ENCODE data around the gene RBMS1.

DNA sequence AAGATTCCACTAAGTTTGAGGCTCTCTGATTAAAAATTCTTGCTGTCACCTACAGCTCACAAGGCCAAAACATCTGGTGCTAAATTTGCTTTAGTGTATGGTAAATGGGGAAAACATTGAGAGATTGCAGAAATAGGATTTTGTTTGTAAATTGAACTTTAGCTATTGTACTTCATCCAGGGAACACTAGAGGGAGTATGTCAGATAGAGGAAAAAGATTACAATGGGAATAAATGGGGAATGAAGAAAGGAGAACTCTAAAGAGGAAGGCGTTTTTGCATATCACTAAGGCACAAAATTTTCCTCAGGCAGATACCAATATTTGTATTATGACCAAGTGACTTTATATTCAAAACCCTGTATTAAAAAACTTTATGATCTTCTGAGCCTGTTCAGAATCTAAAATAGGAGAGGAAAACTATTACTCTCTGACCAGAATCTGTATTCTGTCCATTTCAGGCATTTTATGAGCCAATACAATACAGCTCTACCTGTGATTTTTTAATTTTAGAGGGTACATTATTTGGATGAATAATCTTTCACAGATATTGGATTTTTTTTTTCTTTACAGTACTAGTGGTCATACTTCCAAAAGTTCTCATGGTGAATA is 241.2 kb downstream of the RBMS1 start:
- no peak for TF ChIP-seq POLR2A (IDR thresholded peaks at IDR 0.05)
- TF ChIP-seq, protein P1, sequence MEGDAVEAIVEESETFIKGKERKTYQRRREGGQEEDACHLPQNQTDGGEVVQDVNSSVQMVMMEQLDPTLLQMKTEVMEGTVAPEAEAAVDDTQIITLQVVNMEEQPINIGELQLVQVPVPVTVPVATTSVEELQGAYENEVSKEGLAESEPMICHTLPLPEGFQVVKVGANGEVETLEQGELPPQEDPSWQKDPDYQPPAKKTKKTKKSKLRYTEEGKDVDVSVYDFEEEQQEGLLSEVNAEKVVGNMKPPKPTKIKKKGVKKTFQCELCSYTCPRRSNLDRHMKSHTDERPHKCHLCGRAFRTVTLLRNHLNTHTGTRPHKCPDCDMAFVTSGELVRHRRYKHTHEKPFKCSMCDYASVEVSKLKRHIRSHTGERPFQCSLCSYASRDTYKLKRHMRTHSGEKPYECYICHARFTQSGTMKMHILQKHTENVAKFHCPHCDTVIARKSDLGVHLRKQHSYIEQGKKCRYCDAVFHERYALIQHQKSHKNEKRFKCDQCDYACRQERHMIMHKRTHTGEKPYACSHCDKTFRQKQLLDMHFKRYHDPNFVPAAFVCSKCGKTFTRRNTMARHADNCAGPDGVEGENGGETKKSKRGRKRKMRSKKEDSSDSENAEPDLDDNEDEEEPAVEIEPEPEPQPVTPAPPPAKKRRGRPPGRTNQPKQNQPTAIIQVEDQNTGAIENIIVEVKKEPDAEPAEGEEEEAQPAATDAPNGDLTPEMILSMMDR (IDR thresholded peaks at IDR 0.05 in 4 of 5, conservative IDR thresholded peaks at IDR 0.05 in 1 of 5) = peak; percentile 69 to 93 (median 82)
